Measurements from ENCODE around the gene KCNK17. TPM values are rescaled to one million over a fixed set of nuclear protein-coding genes. Genes with fewer than 3 reads are reported as not detected.

KCNK17 gene
- 1 to 10 TPM in 2 of 10 donors, under 1 TPM in 8; 0.14 to 2.8 (median 0.46) TPM for polyA plus RNA-seq (ENCODE audit: insufficient read length in 10 of 10)
- long read RNA-seq, donor 1 = 0 reads
- long read RNA-seq, donor 2 = 0 reads
- long read RNA-seq, donor 3 = 0 reads
- long read RNA-seq, donor 4, partial matches to known transcripts = 0 of 1 reads
- long read RNA-seq, donor 4, other reads (novel, unspliced or antisense) = 0 of 1 reads
- long read RNA-seq, donor 5 = 0 reads
- long read RNA-seq, donor 6 = 0 reads
- long read RNA-seq, donor 7 = 0 reads
- long read RNA-seq, donor 8 = 0 reads
- long read RNA-seq, donor 9 = 0 reads

- DNase-seq = no peak
Measured at GRCh38 chr6:39314273-39314795, at the start of gene KCNK17. Gene KCNK17, minus strand, starts transcription at chr6:39314419. Its CDS starts 99 bp downstream, at chr6:39314320.

GRCh38 chr6:39363280-39363679 lies 49.1 kb upstream of the KCNK17 start:
- DNase-seq = no peak

- DNase-seq = no peak
Measured at GRCh38 chr6:39362487-39362865, 48.3 kb upstream of the KCNK17 start.

GRCh38 chr6:39361657-39362486 lies 47.7 kb upstream of the KCNK17 start:
- peak; percentile 52 to 88 (median 75) for DNase-seq

- no peak for DNase-seq
Measured at GRCh38 chr6:39360378-39360777, 46.2 kb upstream of the KCNK17 start.

- DNase-seq = peak; percentile 70 to 80 (median 71)
Measured at GRCh38 chr6:39357998-39358686, 43.9 kb upstream of the KCNK17 start.

- DNase-seq = no peak
Measured at GRCh38 chr6:39353698-39354315, 39.6 kb upstream of the KCNK17 start.

- no peak for DNase-seq
Measured at GRCh38 chr6:39350723-39351505, 36.7 kb upstream of the KCNK17 start.

- DNase-seq = no peak
Measured at GRCh38 chr6:39348740-39349139, 34.5 kb upstream of the KCNK17 start.

GRCh38 chr6:39347906-39348585 lies 33.8 kb upstream of the KCNK17 start:
- peak; percentile 45 to 80 (median 70) for DNase-seq

GRCh38 chr6:39347206-39347605 lies 33.0 kb upstream of the KCNK17 start:
- DNase-seq = no peak

- no peak for DNase-seq
Measured at GRCh38 chr6:39344821-39345280, 30.6 kb upstream of the KCNK17 start.

GRCh38 chr6:39343396-39343870 lies 29.2 kb upstream of the KCNK17 start:
- DNase-seq = no peak

- no peak for DNase-seq
Measured at GRCh38 chr6:39342692-39343395, 28.6 kb upstream of the KCNK17 start.

GRCh38 chr6:39341937-39342336 lies 27.7 kb upstream of the KCNK17 start:
- no peak for DNase-seq

- no peak for DNase-seq
Measured at GRCh38 chr6:39341352-39341751, 27.1 kb upstream of the KCNK17 start.

- DNase-seq = no peak
Measured at GRCh38 chr6:39339868-39340550, 25.8 kb upstream of the KCNK17 start.

GRCh38 chr6:39339096-39339867 lies 25.1 kb upstream of the KCNK17 start:
- DNase-seq = no peak
